Activated CD8-positive, alpha-beta memory T cell treated with anti-CD3 and anti-CD28 coated beads, Interleukin-2, amount 50 U/mL, for 1 hour (primary cell): ENCODE data around the gene SPOCD1.

Experiments used
- DNase-seq: peaks from one replicate; pipeline ENCODE4 v3.0.0-alpha.2; 2020; ENCODE audit errors: extremely low read depth

The SPOCD1 gene

DNA sequence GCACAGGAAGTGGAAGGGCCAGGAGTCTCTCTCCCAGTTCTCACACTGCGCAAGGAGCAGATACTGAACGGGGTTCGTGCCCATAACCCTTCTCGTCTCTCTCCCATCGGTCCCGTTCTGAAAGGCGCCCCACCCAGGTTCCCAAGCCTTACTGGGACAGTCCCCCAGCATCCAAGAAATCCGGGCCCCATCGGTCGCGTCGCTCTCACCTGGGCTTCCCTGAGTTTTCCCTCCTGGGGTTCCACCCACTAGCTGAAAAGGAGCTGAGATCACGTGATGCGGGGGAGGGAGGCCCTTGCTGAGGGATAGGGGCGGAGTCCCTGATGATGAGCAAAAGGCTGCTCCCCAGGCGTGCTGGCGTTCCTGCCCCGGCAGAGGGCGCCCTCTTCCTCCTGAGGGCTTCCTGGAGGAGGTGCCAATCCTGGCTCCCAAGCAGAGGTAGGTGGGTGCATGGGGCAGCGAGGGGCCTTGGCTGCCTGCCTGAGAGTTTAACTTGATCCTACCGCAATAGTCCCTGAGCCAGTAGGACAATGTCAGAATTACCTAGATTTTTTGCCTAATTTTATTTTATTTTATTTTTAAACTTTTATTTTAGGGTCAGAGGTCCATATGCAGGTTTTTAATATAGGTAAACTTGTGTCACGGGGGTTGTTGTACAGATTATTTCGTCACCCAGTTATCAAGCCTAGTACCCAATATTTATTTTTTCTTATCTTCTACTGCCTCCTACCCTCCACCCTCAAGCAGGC, at the start of gene SPOCD1:
SPOCD1 (minus strand) TSS at position 271 of the 749 bp plus-strand sequence. CDS start 689 bp downstream, outside the sequence.
- DNase-seq: peak; percentile 63

DNA sequence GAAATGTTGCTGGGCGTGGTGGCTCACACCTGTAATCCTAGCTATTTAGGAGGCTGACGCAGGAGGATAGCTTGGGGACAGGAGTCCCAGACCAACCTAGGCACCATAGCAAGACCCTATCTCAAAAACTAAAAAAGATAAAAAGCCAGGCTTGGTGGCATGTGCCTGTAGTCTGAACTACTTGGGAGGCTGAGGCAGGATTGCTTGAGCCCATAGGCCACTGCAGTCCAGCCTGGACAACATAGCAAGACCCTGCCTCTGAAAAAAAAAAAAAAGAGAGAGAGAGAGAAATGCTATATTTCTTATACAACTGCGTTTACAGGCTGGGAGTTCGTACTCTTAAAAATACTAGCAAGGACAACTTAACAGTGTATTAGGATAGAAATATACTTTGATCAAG, 46.2 kb upstream of the SPOCD1 start:
- DNase-seq: no peak

DNA sequence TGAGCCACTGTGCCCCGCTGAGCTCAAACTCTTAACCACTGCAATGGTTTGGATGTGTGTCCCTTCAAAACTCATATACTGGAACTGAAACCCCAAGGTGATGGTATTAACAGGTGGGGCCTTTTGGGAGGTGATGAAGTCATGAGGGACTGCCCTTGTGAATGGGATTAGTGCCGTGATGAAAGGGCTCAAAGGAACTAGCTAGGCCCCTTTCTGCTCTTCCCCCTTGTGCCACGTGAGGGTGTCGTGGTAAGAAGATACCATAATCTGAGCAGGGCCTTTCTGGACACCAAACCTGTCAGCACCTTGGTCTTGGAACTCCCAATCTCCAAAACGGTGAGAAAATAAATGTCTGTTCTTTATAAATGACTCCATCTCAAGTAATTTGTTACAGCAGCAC, 45.5 kb upstream of the SPOCD1 start:
- DNase-seq: no peak

DNA sequence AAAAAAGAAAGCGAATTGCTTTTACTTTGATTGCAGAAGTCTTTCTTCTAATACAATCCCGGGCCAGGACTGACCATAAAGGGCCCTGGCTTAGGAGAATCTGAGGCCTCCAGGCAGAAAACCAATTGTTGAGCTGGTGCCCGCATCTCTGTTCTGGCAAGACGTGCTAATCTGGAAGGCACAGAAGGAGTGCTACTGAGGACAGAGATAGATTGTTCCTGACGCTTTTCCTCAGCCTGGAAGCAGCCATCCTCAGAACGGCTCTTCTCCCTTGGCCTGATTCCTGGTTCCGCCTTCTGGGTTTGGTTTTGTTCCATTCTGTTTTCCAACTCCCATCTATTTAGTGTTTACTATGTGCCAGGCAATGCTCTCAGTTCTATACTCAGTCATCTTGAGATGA, 44.8 kb upstream of the SPOCD1 start:
- DNase-seq: no peak

DNA sequence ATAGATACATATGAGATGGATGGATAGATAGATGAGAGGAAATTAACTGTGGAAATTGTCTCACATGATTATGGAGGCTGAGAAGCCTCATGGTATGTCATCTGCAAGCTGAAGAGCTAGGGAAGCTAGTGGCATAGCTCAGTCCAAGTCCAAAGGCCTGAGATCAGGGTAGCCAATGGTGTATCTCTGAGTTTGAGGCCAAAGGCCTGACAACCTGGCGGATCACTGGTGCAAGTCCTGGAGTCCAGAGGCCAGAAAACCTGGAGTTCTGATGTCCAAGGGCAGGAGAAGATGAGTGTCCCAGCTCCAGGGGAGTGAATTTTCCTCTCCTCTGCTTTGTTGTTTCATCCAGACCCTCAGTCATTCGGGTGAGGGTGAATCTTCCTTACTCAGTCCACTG, 43.9 kb upstream of the SPOCD1 start:
- no peak for DNase-seq

DNA sequence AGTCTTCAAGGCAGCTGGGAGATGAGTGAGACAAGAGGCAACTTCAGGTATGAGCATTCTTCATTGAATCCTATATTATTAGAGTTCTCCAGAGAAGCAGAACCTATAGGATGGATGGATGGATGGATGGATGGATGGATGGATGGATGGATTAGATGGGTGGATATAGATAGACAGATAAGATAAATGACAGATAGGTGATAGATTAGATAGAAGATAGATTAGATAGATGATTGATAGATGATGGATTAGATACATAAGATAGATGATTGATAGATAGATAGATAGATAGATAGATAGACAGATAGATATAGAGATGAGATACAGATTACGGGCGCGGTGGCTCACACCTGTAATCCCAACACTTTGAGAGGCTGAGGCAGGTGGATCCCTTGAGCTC, 43.2 kb upstream of the SPOCD1 start:
- no peak for DNase-seq

DNA sequence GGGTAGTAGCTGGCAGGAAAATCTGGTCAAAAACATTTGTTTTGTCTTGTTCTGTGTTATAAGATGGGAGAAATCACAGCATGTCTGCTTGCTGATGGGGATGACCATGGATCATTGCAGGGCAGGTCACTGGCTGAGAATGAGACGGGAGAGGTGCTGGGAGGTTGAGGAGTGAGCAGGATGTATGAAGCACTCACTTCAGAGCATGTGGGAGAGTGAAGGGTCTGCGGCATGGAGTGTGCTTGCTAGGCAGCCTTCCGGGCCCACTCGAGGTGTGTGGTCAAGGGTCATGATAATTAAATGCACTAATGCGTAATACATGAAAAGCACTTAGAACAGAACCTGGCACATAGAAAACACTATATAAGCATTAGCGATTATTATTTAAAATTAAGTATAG, 42.0 kb upstream of the SPOCD1 start:
- no peak for DNase-seq

DNA sequence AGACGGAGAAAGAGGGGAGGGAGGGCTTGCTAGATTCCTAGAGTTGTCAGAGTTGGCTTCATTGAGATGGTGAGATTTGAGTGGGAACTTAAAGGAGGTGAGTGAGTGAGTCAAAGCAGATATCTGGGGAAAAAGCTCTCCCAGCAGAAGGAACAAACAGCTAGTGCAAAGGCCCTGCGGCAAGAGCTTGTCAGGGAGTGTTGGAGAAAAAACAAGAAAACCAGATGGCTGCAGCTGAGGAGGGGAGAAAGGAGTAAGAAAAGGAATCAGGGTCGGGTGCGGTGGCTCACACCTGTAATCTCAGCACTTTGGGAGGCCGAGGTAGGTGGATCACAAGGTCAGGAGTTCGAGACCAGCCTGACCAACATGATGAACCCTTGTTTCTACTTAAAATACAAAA, 40.3 kb upstream of the SPOCD1 start:
- DNase-seq: no peak

DNA sequence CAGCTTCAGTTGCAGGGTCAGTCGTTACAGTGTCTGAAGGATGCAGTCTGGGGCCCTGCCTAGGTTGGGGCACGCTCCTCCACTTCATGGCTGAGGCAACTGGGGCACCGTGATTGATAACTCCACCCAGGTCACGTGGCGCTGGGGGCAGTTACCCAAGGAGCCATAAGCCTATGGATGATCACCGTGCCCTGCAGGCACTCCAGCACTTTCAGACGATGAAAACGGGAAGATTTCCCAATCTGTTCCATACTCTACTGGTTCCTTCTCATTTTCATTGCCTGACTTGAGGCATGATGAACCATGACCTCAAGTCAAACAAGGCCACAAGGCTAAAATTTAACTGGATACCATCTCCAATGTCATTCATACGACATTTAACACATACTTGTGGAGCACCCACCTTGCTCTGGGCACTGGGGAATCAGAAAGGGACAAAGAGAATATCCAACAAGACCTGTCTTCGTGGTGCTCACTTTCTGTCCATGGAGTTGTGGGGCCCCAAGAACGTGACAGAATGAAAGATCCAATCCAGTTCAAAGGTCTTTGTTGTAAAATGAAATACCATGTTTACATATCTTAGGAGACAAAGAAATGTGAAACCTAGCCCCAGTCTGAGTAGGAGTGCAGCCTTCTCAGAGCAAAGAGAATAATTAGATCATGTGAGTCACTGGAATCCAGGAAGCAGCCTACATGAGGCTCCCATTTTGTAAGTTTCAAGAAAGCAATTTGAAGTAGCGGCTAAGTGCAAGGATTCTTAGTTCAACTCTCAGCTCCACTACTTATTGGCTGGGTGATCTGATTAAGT, 39.4 kb upstream of the SPOCD1 start:
- no peak for DNase-seq

DNA sequence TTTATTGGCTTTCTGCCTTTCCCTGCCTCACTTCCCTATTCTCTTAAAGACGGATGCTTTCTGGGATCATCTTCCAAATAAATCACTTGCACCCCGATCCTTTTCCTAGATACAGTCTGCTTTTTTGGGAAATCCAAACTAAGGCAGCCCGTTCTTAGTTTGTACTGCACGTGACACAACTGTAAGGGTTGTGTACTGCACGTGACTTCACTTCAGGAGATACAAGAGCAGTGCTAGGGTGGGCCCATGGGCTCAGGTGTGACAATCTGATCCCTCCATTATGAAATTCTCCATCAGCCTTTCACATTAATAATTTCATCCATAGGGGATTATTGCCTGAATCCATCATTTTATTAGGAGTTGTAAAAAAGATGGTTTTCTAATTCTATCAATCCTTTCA, 33.8 kb upstream of the SPOCD1 start:
- DNase-seq: no peak

DNA sequence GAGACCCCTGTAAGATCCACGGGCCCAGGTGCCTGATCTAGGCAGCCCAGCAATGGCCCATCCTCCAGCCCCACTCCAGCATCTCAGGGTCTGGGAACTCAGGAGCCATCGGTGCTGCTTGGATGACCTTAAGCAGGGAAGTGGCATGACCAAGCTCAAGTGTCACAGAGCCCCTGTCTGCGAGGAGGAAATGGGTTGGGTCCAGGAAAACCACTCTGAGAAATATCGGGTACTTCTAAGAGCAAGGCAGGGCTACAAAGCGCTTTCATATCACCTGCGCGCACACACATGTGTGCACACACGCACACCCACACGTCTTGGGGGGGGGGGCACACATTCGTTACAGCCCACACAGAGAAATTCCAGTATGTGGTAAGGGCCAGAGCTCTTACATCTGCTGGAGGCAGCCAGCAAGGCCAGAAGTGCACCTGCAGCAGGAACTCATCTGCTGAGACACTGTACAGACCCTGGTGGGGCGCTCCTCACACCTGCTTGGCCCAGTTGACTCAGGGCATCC, 32.6 kb upstream of the SPOCD1 start:
- peak; percentile 7 for DNase-seq

DNA sequence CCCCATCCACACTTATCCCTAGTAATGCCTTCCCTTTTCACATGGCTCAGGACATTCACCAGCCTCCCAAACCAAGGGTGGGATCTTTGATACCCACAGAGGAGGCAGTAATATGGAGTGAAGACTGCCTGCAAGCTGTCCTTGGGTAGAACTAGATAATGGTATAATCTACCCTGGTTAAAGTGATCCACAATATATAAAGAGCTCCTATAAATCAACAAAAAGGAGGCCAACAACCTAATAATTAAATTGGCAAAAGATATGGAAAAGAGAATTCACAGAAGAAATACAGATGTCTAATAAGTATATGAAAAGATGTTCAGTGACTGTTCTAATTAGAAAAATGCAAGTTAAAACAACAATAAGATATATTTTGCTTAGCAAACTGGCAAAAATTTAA, 30.7 kb upstream of the SPOCD1 start:
- no peak for DNase-seq

DNA sequence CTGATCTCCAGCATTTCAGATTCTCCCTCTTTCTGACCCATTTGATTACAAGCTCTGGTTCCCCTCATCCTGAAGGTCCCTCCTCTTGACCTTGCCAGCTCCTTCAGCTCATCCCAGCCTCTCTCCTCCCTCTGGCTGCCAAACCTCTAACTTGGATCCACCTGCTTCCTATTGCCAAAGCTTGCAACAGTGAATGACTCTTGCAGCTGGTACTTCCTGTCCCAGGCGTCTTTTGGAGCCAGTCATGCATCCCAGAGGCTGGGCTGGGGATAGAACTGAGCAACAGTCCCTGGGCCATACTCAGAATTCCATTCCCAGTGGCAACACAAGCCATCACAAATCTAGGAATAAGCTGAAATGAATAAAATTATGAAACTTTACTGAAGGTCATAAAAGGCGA, 27.7 kb upstream of the SPOCD1 start:
- no peak for DNase-seq

DNA sequence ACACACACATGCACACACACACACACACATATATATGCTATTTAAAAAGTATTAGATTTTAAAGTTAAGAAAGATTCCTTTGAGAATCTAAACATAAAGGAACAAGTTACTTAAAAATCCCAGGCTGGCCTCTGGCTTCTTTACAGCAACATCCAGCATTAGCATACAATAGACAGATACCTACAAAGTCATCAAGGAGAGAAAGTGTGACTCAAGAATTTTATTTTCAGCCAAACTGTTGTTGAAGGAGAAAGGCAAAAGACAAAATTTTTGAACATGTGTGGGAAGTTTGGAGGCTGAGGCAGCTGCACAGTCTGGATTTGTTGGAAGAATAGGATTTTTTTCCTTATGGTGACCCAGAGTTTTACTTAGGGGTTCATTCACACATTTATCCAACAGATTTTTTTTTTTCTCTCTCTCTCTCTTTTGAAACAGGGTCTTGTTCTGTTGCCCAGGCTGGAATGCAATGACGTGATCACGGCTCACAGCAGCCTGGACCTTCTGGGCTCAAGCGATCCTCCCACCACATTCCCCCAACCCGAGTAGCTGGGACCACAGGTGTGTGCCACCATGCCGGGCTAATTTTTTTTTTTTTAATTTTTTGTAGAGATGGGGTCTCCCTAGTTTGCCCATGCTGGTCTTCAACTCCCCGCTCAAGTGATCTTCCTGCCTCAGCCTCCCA, 24.0 kb upstream of the SPOCD1 start:
- no peak for DNase-seq

DNA sequence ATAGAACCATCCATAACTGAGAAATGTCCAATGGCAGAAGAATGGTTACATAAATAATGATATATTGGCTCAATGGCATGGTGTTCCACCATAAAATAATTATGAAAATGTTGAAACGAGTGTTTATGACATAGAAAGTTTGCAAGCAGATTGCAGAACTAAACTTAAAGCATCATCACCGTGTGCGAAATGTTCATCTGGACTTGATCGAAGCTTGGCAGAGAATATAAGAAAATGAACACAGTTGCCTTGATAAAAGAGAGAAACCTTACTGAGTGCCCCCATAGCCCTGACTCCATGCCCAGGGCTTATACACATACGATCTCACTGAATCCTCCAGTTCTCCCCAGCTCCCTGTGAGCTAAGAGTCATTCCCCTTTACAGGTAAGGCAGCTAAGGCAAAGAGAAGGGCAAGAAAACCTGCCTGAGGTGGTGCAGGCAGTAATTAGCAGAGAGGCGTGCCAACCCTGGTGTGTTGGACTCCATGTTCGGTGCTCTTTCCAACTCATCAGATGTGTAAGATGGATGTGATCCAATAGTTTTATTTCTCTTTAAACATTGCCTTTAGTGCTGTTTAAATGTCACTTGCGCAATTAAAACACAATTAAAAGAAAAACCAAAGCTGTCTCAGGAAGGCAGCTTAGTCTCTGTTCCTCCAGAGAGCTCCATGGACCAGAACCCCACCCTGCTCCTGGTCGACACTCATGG, 21.8 kb upstream of the SPOCD1 start:
- DNase-seq: no peak

DNA sequence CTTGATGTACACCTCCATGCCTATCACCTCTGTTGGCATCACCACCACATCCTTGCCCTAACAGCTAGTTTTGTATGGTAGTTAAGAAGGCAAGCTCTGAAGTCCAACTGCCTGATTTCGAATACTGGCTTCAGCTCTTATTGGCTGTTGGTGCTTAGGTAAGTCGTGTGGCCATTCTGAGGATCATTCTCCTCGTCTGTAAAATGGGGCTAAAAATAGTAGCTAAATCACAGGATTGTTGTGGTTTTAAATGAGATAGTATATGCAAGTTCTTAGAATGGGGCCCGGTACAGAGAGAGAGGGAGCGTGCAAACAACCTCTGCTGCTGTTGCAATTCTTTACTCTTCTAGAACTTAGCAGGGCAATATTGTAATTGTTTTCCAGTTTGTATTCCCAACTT, 20.8 kb upstream of the SPOCD1 start:
- no peak for DNase-seq

DNA sequence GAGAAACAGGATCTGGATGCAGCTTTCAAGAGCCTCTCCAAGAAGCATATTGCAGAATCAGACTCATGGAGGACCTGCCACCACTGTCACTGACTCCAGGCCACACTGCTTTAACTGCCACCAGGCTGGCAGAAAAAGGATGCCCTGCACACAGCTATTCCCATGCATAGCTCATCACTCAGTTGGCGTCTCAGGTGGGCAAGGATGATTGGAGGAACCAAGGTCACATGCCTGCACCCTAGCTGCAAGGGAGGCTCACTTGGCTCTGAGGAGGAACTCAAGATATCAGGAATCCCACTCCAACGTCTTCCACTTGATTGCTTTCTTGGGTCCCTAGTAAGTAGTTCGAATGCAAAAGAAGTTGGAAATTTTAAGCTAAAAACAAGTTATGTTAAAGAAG, 19.6 kb upstream of the SPOCD1 start:
- no peak for DNase-seq

DNA sequence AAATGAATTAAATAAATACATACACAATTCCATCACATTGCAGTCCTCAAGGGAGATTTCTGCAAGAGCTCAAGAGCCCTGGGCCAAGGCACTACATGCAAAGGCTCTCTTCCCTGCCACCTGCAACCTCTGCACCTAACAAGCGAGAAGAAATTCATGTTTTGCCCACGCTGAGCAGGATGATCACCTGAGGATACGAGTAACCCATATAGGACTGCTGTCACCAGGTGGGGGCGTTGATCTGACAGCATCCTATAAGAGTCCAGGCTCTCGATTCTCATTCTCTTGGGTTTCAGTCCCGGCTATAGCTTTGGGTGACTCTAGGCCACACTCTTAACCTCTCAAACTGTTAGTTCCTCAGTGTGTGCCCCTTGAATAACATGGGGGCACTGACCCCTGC, 18.7 kb upstream of the SPOCD1 start:
- DNase-seq: no peak

DNA sequence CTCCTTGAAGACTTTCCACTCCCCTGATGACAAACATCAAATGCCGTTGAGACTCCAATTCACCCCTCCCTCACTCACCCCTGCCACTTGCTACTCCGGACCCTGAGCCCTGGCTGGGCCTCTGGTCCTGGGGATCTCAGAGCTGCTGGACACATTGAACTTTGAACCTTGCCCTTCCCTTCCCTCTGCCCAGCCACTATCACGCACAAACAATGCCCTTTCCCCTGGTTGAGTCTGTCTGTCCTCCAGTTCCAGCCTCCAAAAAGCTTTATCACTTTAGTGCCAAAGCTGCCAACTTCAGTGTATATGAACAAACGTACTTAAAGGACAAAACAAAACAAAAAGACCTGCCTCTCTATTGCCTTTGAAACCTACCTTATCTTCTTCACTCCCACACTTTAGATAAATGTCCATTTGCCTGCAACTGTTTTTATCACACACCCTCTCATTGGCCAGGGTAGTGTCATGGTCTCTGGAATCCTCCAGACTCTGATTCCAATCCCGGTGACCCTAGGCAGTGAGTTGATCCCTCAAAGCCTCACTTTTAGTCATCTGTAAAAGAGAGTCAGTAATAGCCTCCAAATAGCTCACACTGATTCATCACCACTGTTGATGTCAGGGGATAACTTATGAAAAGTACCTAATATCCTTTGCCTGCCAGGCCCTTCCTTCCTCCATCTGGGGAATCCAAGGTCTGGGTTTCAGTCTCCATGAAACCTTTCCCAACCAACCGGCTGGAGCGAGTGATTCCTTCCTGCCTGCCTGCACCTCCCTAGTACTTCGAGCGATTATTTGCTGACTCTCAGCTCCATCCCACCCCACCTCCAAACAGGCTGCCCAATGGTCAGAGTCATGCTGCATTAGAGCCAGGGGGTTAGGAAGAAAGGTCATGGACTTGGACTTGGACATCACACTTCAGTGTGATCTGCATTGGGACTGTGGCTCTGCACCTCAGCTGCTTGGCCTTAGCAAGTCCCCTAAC, 15.9 kb upstream of the SPOCD1 start:
- no peak for DNase-seq

DNA sequence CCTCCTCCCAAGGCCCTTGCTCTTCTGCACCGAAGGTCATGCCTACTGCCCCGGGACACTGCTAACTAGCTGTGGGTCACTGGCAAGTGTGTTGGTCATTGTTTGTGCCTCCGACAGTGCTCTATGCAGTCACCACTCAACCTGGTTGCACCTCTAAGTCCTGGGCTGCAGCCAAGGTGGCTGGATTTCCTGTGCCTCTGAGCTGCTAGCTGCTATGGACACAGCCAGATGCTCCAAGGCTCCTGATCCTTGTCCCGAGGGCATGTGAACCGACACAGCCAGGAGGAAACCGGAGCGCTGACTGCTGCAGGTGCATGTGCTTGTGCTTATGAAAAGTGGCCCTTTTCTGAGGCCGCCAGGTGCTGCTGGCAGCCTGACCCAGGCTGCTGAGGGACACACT, 14.7 kb upstream of the SPOCD1 start:
- no peak for DNase-seq

DNA sequence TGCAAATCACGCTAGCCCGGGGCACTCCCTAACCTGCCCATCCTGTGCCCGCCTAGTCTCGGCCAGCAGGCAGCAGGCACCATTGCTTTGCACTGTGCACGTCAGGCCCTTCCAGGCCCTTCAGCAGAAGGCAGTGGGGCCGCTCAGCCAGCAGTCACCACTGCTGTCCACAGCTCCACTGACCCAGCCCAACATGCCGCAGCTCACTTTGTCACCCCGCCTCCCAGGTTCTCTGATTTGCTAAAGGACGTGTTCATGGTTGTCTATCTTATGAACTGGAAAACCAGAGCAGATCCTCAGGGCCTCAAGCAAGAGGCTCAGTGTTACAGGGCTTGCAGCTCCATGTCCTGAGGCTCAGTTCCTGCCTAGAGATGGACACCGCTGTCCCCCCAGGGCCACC, 14.2 kb upstream of the SPOCD1 start:
- no peak for DNase-seq
